Activated CD8-positive, alpha-beta memory T cell treated with anti-CD3 and anti-CD28 coated beads, Interleukin-2, amount 50 U/mL, for 24 hours (primary cell): ENCODE data around the gene GPR156.

Experiments used
- DNase-seq: peaks from one replicate; pipeline ENCODE4 v3.0.0-alpha.2; 2020; ENCODE audit errors: extremely low read depth

GPR156 gene

DNA sequence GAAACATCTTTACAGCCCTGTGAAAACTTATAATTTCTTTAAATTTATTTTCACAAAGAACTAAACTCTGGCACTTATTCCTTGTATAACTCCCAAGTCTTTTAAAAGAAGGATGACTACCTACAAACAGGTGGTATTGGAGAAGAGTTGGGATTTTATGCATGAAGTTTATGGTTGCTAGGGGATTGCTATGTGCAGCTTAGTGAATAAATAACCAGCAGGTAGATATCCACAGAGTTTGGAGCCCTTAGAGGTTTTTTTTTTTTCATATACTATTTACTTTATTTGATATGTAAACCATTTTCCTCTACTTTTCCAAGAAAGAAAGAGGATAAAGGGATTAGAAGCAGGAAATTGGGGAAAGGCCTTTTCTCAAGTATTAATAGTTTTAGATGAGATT, 91.5 kb downstream of the GPR156 start:
- DNase-seq: no peak

DNA sequence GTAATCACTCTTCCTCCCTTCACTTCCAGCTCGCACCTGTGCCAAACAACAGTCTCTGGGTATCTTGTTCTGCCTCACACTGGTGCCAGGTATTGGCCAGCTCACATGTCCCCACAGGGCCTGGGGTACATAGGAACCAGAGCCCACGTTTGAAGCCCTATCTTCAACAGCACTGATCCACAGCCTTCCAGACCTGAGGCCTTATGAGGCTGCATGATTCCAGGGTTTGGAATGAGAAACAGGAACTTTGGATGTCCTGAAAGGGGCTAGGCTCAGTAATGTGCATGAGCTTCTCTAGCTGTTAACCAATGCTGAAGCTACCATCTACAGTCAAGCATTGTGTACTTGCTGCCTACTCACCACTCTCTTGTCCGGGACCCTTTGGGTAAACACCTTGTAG, 92.4 kb downstream of the GPR156 start:
- DNase-seq: no peak

DNA sequence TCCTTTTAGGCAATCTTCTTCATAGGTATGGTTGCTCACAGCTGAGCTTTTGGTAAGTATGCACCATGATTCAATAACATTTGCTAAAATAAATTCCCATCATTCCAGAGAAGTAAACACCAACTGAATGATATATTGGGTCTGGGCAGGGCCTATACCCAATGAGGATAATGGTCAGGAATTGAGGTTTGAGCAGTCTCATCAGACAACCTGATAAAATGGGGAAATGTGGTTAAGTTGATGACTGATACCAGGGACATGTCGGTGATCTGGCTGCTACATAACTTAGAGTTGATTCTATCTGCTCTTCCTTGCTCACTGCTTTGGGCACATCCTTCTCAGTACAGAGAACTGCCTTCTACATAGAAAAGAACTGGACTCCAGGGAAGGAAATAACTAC, 92.9 kb downstream of the GPR156 start:
- no peak for DNase-seq

DNA sequence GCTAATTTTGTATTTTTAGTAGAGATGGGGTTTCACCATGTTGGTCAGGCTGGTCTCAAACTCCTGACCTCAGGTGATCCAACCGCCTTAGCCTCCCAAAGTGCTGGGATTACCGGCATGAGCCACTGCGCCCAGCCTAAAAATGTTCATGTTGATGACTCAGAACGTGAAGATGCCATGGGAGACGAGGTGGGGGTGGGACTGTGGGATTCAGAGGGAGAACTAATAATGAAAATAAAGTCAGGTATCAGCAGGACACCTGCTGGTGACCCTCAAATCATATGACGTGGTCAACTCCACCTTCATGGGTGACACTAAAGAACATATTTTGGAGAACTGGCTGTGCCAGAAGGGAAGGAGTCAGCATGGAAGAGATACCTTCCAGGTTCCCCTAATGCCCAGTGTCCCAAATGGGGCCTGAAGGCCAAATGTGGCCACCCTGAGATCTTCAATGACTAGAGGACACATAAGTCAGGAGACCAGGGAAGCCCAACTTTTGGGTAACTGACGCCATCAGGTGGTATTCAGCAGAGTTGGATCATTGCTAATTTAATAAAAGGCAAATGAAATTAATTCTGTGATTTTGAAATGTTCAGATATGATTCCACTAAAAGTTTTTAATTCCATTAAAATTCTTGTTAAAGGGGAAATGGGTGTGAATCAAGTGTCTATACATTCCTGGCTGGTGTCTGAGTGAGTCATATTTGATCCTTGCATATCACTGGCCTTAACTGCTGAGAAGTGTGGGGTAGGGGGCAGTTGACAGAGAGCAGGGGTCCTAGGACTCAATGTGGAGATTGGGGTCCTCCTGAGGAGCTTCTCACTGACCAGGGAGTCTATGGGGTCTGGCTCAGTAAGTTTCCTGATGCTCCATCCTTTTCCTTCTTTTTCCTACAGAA, 102.2 kb downstream of the GPR156 start:
- DNase-seq: no peak

DNA sequence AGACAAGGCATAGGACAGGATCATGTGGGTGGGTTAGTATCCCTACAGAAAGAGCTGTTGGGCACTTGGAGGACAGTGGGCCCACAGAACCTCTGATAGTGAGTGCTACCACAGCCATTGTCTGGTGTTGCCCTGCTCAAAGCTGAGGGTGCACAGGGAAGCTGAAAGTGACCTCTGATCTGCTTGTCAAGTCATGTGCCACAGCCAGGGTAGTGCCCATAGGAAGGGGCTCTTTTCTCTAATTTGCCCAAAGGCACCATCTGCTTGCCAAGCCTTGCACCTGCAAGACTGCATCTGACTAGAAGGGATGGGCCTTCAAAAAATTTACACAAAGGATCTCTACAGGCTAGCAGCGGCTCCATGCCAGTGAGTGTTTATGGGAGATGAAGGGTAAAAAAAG, 103.4 kb downstream of the GPR156 start:
- DNase-seq: no peak

DNA sequence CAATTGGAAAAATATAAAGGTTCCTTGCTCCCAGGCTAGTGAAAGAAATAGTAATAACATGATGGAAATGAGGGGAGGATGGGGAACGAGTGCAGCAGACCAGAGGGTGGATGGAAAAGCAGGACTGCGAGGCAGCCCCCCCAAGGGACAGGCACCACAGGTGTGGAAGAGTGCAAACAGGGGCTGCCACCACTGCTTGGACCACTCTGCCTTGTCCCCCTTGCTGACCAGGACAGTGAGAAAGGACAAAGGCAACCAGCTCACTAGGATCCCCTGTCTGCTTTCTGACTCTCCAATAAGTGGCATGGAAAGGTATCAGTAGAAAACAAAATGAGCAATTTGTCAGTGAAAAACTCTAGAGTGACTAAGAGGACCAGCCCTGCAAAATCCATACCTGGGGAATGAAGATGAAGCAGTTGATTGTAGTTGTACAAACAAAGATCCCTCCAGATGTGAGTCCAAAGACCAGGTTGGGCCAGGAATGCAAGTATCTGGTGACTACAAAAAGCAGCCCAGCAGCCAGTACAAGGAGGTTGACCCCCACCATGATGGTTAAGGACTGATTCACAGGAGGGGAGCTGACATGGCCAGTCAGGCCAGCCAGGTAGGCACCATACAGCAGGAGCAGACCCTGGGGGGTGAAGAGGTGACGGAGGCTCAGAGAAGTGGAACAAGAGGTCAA, 104.2 kb downstream of the GPR156 start:
- no peak for DNase-seq

DNA sequence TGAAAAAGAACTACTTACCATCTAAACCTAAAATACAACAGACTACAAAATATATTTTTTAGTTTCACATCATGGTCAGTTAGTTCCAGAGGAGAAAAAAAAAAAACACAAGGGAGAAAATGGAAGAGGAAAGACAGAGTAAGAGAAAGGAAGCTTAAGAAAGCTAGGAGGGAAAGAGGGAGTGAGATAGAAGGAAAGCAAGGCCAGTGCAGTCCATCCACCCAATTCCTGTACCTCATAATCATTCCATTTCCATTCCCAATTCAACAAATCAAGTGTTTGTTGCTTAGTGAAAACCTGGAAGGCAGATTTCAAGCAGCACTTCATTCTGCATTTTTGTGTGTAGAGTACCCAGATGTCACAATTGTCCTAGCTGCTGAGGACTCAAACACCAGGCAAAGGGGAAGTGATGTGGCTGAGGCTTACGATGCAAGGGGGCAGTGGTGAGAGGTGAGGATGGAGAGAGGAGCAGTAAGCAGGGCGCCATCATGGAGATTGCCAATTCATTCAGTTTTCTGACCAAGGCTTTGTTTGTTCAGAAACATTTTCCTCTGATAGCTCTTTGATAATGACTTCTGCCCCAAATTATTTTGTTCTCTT, 107.2 kb downstream of the GPR156 start:
- DNase-seq: no peak

DNA sequence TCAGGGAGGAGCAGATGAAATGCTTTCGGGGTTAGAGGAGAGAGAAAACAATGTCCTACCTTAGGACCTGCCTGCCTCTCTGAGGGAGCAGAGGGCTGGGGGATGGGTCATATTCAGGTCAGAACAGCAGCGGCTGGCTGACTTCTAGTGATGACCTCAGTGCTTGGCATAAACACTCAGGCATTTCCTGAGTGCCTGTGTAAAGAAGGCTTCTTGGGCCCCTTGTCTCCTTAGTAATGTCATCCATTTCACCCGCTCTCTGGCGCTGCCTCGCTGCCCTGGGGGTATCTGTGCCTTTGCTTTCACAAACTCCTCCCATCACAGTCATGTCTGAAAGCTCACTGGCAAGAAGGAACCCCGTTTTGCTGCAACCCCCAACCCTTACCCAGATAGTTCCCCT, 107.9 kb downstream of the GPR156 start:
- DNase-seq: no peak

DNA sequence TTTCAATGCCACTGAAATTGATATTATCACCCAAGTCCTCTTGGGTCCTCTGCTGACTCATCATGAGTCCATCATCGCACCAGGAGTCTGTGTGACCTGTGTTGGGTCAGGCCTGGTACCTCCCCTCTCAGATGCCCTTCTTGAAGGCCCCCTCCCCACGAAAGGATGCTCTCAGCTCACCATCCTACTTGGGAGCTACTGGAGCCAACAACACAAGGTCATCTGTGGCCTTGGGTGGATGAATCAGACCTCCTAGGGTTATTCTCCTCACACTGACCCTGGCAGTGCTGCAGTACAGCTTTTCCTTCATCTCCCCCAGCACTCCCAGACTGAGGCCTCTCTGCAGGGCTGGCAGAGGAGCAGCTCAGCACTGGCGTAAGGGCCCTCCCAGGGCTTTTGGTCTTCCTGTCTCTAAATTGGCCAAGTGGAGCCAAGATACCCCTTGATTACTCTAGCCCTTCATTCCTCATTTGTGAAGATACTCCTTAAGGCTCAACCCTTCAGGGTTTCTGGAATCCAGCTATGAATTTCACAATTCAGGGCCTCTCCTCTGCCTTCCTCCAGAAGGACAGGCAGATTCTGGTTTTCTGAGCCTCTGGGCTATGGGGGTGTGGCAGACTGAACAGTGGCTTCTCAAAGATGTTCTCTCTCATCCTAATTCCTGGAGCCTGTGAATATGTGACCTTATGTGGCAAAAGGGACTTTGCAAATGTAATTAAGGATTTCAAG, 110.0 kb downstream of the GPR156 start:
- DNase-seq: no peak

DNA sequence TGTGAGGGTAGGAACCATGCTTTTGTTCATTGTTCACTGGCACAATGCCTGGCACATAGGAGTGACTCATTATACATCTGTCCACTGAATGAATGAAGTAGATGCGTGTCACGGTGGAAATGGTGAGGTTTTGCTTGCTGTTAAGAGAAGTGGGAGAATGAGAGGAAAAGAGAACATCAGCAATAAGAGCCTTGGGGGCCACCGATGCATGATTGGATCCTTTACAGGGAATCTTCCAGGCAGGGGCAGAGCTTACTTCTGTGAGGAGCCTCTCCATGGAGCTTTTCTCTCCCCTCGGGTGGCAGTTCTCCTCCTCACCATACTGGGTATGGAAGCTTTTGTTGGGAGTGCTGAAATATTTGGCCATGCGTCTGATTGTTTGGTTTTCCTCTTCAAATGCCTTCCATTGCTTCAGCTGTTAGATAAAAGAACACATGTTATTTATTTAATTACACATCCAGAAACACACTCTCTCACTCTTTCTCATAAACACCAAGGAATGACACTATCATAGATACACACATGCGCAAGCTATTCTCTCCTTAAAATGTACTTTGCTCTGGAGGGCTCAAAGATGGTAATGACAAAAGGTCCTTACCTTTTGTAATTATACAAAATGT, 111.9 kb downstream of the GPR156 start:
- DNase-seq: no peak

DNA sequence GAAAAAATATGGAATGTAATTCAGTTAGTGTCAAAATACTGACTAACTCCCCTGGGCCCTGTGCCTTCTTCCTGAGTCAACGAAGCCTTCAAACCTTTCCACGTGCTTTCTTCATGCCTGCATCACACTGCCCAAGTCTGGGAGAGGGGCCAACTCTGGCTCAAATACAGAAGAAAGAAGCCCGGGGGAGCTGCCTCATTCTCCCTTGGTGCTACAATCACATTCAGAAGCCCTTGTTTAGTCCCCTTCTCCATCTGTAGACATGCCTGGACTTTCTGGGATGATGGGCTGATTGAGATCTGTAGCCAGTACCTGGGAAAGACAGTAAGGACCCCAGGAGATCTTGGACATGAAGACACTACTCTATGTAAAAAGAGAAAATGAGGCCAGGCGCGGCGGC, 113.0 kb downstream of the GPR156 start:
- no peak for DNase-seq

DNA sequence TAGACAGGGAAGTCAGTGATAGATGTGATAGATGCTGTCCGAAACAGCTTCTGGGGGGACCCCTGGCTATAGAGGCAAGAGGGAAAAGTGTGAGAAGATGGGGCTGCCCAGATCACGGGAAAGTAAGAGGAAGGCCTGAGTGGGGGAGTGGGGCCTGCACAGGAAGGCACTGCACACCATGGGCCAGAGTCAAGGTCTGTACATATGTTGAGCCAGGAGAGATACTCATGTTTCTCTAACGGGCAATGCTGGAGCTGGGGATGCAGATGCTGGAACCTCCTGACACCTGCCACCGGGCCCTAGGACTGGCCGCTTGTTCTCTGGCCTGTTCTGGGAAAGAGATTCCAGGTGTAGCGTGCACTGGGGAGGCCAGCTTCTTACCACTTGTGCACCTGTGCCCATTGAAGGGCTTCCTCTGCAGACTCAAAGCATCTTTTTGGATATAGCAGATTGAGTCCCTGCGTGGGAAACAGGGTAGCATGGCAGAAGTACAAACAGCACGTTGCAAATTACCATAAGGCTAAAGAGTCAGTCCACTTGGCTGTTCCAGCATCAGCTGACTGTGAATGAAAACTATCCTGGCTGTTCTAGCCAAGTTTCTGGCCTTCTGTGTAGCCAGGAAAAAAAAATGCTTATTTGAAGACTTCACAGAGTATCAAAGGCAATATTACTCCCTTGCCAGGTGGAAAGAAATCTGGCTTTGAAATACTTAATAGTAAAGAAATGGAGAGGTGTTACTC, 113.7 kb downstream of the GPR156 start:
- no peak for DNase-seq

DNA sequence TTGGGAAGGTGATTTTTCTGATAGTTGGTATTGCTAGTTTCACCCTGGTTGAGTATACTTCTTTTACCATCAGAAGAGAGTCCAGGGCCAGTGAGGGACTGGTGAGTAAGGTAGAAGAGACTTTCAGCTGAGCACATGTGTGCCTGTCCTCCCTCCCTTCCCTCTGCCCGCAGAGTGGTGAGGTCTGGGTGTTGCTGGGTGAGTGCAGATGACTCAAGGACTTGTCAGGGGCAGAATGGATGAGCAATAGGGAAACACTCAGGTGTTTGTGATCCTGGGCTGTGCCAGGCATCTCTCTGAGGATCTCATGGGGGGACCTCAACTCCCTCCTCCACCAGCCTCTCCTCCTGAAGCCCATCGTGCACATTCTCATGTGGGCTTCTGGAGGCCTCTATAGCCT, 114.8 kb downstream of the GPR156 start:
- no peak for DNase-seq

DNA sequence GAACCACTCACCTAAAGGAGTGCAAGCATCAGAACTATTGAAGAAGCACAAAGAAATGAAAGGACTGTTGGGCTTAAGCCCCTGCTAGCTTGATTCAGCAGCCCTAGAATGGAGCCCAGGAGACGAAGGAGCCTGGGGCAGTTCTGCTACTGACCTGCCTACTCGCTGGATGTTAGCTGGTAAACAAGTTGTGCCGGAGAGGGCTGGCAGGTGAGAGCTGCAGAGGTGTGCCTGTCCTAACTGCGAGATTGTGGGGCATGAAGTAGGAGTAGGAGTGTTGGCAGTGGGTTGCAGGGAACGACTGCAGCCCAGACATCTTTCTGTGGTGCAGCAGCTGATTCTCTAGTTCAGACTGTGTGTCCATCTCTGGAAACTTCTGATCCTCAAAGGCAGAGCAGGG, 115.6 kb downstream of the GPR156 start:
- no peak for DNase-seq

DNA sequence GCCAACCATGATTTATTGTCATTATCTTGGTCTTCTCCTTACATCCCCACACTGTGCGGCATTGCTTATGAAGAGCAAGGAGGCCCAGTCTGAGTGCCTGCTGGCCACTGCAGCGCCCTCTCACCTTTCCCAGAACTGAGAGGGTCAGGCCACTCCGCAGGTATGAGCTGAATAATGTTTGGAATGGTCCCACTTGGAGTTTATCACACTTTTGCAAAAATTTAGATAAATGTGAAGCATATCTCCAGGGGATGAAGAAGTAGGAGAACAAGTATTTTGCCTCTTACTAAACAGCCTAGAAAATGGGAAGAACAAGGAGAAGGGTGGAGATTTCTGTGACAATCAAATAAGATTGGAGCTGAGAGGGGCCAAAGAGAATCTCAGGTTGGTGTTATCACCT, 116.4 kb downstream of the GPR156 start:
- no peak for DNase-seq

DNA sequence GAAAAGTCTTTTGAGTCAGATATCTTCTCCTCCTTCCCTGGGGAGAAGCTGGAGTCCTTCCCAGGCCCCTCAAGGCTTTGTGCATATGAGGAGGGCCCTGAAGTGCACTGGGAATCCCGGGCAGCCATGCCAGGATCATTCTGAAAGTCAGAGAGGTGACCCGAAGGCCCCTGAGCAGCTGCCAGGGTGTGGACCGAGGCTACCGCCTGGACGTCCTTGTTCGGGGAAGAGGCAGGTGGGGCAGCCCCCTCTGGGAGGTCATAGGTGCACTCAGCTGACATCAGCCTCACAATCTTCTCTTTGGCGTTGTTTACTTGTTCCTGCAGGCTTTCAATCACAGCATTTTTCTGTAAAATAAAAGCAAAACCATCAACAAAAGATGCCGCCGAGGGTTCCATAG, 117.0 kb downstream of the GPR156 start:
- no peak for DNase-seq

DNA sequence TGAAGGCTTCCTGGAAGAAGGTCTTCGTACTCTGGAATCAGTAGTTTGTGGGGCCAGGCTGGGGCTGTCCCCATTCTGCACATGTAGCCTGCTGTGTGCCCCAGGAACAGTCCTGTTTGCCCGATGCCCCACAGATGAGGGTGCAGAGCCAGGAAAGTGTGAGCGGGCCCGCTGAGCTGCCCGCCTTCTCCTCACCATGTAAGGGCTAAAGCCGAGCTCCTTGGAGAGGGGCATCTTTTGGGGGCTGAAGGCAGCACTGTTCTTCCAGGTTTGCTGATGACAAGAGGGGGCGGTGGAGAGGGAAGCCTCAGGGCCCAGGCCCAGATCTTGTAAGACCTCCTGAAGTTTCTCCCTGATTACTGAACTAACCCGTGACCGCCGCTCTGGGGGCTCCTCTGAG, 117.5 kb downstream of the GPR156 start:
- no peak for DNase-seq

DNA sequence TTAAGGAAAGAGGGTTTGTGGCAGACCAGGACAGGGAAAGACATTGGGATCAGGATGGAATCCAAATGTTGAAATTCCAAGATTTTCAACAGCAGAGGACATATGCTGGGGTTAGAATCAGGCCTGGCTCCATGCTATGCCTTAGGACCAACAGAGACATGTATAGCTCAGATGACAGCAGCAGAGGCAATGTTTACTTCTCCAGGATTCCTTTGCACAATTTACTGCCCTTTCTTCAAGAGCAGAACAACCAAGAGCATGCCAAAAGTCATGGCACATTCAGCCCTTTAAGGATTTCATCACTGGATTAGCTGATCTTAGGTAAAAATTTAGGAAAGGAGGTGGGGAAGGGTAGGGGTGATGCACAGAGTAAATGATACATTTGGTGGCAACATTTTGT, 121.2 kb downstream of the GPR156 start:
- no peak for DNase-seq

DNA sequence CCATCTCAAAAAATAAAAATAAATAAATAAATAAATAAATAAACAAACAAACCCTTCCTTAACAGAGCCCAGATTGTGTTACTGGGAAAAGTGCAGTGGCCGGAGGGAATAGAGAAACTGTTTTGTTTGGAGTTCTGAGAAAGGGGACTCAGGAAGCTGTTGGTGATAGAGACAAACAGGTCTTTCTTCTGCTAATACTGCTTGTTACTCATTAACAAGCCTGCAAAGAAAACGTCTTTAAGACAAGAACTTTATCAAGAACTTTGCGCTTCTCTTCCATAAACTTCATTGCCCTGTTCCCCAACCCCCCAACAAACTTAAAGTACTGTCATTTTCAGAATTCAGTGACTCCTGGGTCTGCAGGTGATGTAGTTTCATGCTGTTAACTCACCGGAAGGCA, 122.0 kb downstream of the GPR156 start:
- DNase-seq: no peak

DNA sequence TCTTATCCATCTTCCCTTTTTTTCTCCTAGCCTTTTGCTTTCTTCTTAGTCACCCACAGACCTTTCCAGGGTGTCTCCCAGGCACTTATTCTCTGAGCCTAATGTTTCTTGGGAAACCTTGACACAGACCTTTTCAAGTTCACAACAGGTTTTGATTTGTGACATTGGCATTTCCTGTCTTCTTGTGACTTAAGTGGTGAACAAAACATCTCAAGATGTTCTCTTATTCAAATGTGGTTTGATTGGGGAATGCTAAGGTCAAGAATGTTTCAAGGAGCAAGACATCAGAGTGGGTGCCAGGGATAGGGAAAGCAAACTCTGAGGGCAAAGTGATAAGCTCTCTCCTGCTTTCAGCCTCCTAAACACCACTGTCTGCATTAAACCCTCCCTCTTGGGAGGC, 122.6 kb downstream of the GPR156 start:
- no peak for DNase-seq

DNA sequence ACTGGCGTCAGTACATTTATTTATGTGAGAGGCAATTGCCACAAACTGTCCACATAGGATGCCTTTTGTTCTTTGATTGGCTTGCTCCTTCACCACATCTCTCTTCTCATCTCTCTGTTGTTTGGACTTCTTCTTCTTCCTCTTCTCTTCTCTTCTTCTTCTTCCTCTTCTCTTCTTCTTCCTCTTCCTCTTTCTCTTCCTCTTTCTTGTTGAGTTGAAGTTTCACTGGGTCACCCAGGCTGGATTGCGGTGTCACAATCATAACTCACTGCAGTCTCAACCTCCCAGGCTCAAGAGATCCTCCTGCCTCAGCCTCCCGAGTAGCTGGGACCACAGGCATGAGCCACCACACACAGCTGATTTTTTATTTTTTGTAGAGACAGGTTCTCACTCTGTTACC, 123.1 kb downstream of the GPR156 start:
- no peak for DNase-seq
